OCI-LY1 (cell line): ENCODE results near the gene TTC9C.
"Not testable (repeated sequence)": the region's sequence is repeated elsewhere in the genome, so short reads cannot be mapped to it uniquely, and the experiment has no call there.

Experiments used
- EZH2 ChIP-seq: fragments of 200-600 bp; sonication (generic), shearing (Covaris generic); IDR thresholded peaks from 2 replicates; pipeline ENCODE4 v1.8.0; 2017; ENCODE audit warnings: borderline replicate concordance, mixed run types, mild to moderate bottlenecking, antibody characterized with exemption, low read length, moderate library complexity, mixed read lengths
- TF ChIP-seq, protein P1 (sequence below): fragments of 200-600 bp; sonication (generic), shearing (Covaris generic); IDR thresholded peaks from 2 replicates; pipeline ENCODE4 v1.5.1; 2017; ENCODE audit warnings: mild to moderate bottlenecking, antibody characterized with exemption, low read length, moderate library complexity, mixed read lengths

- TF ChIP-seq, protein P1, sequence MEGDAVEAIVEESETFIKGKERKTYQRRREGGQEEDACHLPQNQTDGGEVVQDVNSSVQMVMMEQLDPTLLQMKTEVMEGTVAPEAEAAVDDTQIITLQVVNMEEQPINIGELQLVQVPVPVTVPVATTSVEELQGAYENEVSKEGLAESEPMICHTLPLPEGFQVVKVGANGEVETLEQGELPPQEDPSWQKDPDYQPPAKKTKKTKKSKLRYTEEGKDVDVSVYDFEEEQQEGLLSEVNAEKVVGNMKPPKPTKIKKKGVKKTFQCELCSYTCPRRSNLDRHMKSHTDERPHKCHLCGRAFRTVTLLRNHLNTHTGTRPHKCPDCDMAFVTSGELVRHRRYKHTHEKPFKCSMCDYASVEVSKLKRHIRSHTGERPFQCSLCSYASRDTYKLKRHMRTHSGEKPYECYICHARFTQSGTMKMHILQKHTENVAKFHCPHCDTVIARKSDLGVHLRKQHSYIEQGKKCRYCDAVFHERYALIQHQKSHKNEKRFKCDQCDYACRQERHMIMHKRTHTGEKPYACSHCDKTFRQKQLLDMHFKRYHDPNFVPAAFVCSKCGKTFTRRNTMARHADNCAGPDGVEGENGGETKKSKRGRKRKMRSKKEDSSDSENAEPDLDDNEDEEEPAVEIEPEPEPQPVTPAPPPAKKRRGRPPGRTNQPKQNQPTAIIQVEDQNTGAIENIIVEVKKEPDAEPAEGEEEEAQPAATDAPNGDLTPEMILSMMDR, result not testable (repeated sequence)
- not testable (repeated sequence) for TF ChIP-seq EZH2
Observed at GRCh38 chr11:62730076-62730475, 1.8 kb downstream of the TTC9C start.
